Measurements from ENCODE around the gene WDR41. TPM values are rescaled to one million over a fixed set of nuclear protein-coding genes. Genes with fewer than 3 reads are reported as not detected.

The WDR41 gene
- total RNA-seq, 1 experiment from 2014 or later = 57.3 TPM

GRCh38 chr5:77499973-77500372 lies 7.9 kb upstream of the WDR41 start:
- intact Hi-C loops (cut with micrococcal nuclease; ENCODE audit: unreplicated experiment) (no loop called here), in situ Hi-C loops (cut with HindIII; ENCODE audit: low pct_unique_long_range_greater_than_20kb, low sequenced_read_pairs) (no loop called here)
- POLR2A ChIA-PET = no interaction called here
- CTCF ChIA-PET = no interaction called here
- Histone ChIP-seq H3K27me3 (ENCODE audit: control insufficient read depth, insufficient read depth, low read length) (no peaks in the 10 kb centered on the region; the same call in 1 of the 2 replicates), H3K9me3 (ENCODE audit: control insufficient read depth, insufficient read depth, low read depth, low read length) (no peaks in the 10 kb centered on the region), H3K36me3 (ENCODE audit: control insufficient read depth, insufficient read depth, low read length) (no peaks in the 10 kb centered on the region), H3K4me3 (ENCODE audit: low read depth in 2 of 2, low read length in 2 of 2) (no peak overlapping the region), H3K27ac (ENCODE audit: low read length) (no peak overlapping the region), H3K4me1 (ENCODE audit: control insufficient read depth, insufficient read depth, low read length) (no peaks in the 10 kb centered on the region)
- DNase-seq (ENCODE audit: low read depth, low spot score) (no peak), ATAC-seq (no peak)
- no TSS peak for BruUV-seq (replicated peaks)
- TF ChIP-seq TCF7L2 (IDR thresholded peaks at IDR 0.05; ENCODE audit: low read depth, low read length) (no peak), POLR2AphosphoS5 (IDR thresholded peaks at IDR 0.05; ENCODE audit: low read depth, low read length) (no peak), SIN3A (IDR thresholded peaks at IDR 0.05; ENCODE audit: borderline replicate concordance, insufficient read depth, low read depth, low read length) (no peak), CTCF (IDR thresholded peaks at IDR 0.05) (no peak)

- Histone ChIP-seq H3K9me3 (ENCODE audit: control insufficient read depth, insufficient read depth, low read depth, low read length) (no peaks in the 10 kb centered on the region), H3K36me3 (ENCODE audit: control insufficient read depth, insufficient read depth, low read length) (no peaks in the 10 kb centered on the region), H3K4me3 (ENCODE audit: low read depth in 2 of 2, low read length in 2 of 2) (no peak overlapping the region), H3K27ac (ENCODE audit: low read length) (no peak overlapping the region), H3K27me3 (ENCODE audit: control insufficient read depth, insufficient read depth, low read length) (no peaks in the 10 kb centered on the region; the same call in 1 of the 2 replicates), H3K4me1 (ENCODE audit: control insufficient read depth, insufficient read depth, low read length) (no peaks in the 10 kb centered on the region)
- intact Hi-C loops (cut with micrococcal nuclease; ENCODE audit: unreplicated experiment) (no loop called here), in situ Hi-C loops (cut with HindIII; ENCODE audit: low pct_unique_long_range_greater_than_20kb, low sequenced_read_pairs) (no loop called here)
- ATAC-seq = no peak
- POLR2A ChIA-PET = no interaction called here
- BruUV-seq (replicated peaks) = no TSS peak
- CTCF ChIA-PET = no interaction called here
- TF ChIP-seq CTCF (IDR thresholded peaks at IDR 0.05) (no peak), REST (IDR thresholded peaks at IDR 0.05; ENCODE audit: insufficient read depth in 1 of 2, low read depth in 2 of 2, low read length in 1 of 2) (no peak), POLR2AphosphoS5 (IDR thresholded peaks at IDR 0.05; ENCODE audit: low read depth, low read length) (no peak), TCF7L2 (IDR thresholded peaks at IDR 0.05; ENCODE audit: low read depth, low read length) (no peak), SIN3A (IDR thresholded peaks at IDR 0.05; ENCODE audit: borderline replicate concordance, insufficient read depth, low read depth, low read length) (no peak)
- DNase-seq (ENCODE audit: low read depth, low spot score) = no peak
Measured at GRCh38 chr5:77499441-77499840, 7.3 kb upstream of the WDR41 start.
